GM12892 (cell line): ENCODE data around the gene HSPA12A.

ENCODE experiments used
- POLR2A ChIP-seq: IDR thresholded peaks from 2 replicates; pipeline ENCODE4 v1.6.1; 2011; ENCODE audit warnings: low read depth, low read length, control low read depth
- POLR2AphosphoS5 ChIP-seq: IDR thresholded peaks from 2 replicates; pipeline ENCODE4 v1.6.1; 2011; ENCODE audit warnings: low read depth, low read length, control low read depth
- TAF1 ChIP-seq: IDR thresholded peaks from 2 replicates; pipeline ENCODE4 v1.6.1; 2011; ENCODE audit warnings: low read depth, mild to moderate bottlenecking, control low read depth, low read length, borderline replicate concordance

GRCh38 chr10:116667484-116667883 lies 74.9 kb downstream of the HSPA12A start:
- TF ChIP-seq POLR2A = no peak
- TF ChIP-seq POLR2AphosphoS5 = no peak
- no peak for TF ChIP-seq TAF1
